SIG-M5 treated with dmso at 0.1 percent for 504 hours (cell line): ENCODE measurements around the gene RAB10.
"Not testable (repeated sequence)": the region's sequence is repeated elsewhere in the genome, so short reads cannot be mapped to it uniquely, and the experiment has no call there.

Experiments used
- DNase-seq: peaks from one replicate; lab custom pipeline; 2025; ENCODE audit not compliant: unreplicated experiment; lab: John Stamatoyannopoulos, UW

Gene RAB10

GRCh38 chr2:26086779-26087178 is 52.9 kb downstream of the RAB10 start:
- DNase-seq: peak; percentile 15

- peak; percentile 45 for DNase-seq
These were observed 54.3 kb downstream of the RAB10 start for GRCh38 chr2:26088038-26088643.

- not testable (repeated sequence) for DNase-seq
These were observed 55.0 kb downstream of the RAB10 start for GRCh38 chr2:26088931-26089330.

GRCh38 chr2:26089337-26089736 is 55.5 kb downstream of the RAB10 start:
- no peak for DNase-seq

- DNase-seq: no peak
These were observed 61.9 kb downstream of the RAB10 start for GRCh38 chr2:26095758-26096157.

GRCh38 chr2:26099933-26100332 is 66.0 kb downstream of the RAB10 start:
- no peak for DNase-seq

GRCh38 chr2:26100384-26100783 is 66.5 kb downstream of the RAB10 start:
- DNase-seq: no peak

GRCh38 chr2:26103752-26104151 is 69.9 kb downstream of the RAB10 start:
- no peak for DNase-seq

- not testable (repeated sequence) for DNase-seq
These were observed 74.8 kb downstream of the RAB10 start for GRCh38 chr2:26108701-26109100.

GRCh38 chr2:26112201-26112600 is 78.3 kb downstream of the RAB10 start:
- no peak for DNase-seq

GRCh38 chr2:26114151-26114550 is 80.3 kb downstream of the RAB10 start:
- DNase-seq: no peak

GRCh38 chr2:26118682-26119081 is 84.8 kb downstream of the RAB10 start:
- DNase-seq: no peak

GRCh38 chr2:26119521-26119920 is 85.6 kb downstream of the RAB10 start:
- DNase-seq: no peak

- no peak for DNase-seq
These were observed 88.7 kb downstream of the RAB10 start for GRCh38 chr2:26122630-26123029.

GRCh38 chr2:26123426-26123825 is 89.5 kb downstream of the RAB10 start:
- no peak for DNase-seq

GRCh38 chr2:26126074-26126473 is 92.2 kb downstream of the RAB10 start:
- no peak for DNase-seq

GRCh38 chr2:26128176-26128575 is 94.3 kb downstream of the RAB10 start:
- no peak for DNase-seq

- no peak for DNase-seq
These were observed 96.9 kb downstream of the RAB10 start for GRCh38 chr2:26130763-26131162.

- no peak for DNase-seq
These were observed 102.6 kb downstream of the RAB10 start for GRCh38 chr2:26136451-26136850.

- DNase-seq: no peak
These were observed 105.6 kb downstream of the RAB10 start for GRCh38 chr2:26139269-26140183.

- DNase-seq: no peak
These were observed 107.4 kb downstream of the RAB10 start for GRCh38 chr2:26141145-26141769.

- peak; percentile 28 for DNase-seq
These were observed 110.1 kb downstream of the RAB10 start for GRCh38 chr2:26144031-26144430.
